Measurements from ENCODE around the gene PRKG1.

The PRKG1 gene

GRCh38 chr10:51501396-51501795 lies 427.1 kb downstream of the PRKG1 start:
- no peak for TF ChIP-seq CTCF (conservative IDR thresholded peaks at IDR 0.05; ENCODE audit: low read depth)
- DNase-seq (ENCODE audit: low spot score), result no peak
- ChIA-PET CTCF (no interaction called here), POLR2A (ENCODE audit: low non-redundant PET) (no interaction called here)
- no peak overlapping the region for H3K27ac ChIP-seq

GRCh38 chr10:51502124-51502523 lies 427.8 kb downstream of the PRKG1 start:
- ChIA-PET POLR2A (ENCODE audit: low non-redundant PET) (no interaction called here), CTCF (no interaction called here)
- DNase-seq (ENCODE audit: low spot score), result no peak
- TF ChIP-seq CTCF (conservative IDR thresholded peaks at IDR 0.05; ENCODE audit: low read depth), result no peak
- no peak overlapping the region for H3K27ac ChIP-seq

- H3K27ac ChIP-seq, result no peak overlapping the region
- ChIA-PET CTCF (no interaction called here), POLR2A (ENCODE audit: low non-redundant PET) (no interaction called here)
- TF ChIP-seq CTCF (conservative IDR thresholded peaks at IDR 0.05; ENCODE audit: low read depth), result no peak
- no peak for DNase-seq (ENCODE audit: low spot score)
Measured at GRCh38 chr10:51503378-51503777, 429.1 kb downstream of the PRKG1 start.

DNA sequence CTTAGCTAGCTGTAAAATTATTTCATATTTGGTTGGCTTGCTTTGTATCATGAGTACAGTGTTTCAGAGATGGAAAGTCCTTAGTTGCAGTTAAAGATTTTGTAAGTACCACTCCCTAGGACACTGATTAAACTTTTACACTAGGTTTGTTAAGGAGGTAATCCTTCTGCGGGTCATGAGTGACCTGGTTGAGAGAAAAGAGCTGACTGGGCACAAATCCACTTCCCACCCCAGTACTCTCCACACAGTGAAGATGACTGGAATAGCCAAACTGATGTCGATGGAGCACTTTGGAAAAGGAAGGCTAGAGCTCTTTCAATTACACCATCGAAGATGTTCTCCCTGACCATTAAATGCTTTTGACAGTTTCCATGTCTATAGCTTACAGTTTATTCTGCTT lies 433.2 kb downstream of the PRKG1 start:
- TF ChIP-seq CTCF (conservative IDR thresholded peaks at IDR 0.05; ENCODE audit: low read depth), result no peak
- ChIA-PET CTCF (interaction anchor here (0.5 kb wide), 1 partner anchor 9 kb away, joined by 3 read pairs; no protein-coding TSS in a partner anchor), POLR2A (ENCODE audit: low non-redundant PET) (no interaction called here)
- no peak overlapping the region for H3K27ac ChIP-seq
- DNase-seq (ENCODE audit: low spot score), result no peak

DNA sequence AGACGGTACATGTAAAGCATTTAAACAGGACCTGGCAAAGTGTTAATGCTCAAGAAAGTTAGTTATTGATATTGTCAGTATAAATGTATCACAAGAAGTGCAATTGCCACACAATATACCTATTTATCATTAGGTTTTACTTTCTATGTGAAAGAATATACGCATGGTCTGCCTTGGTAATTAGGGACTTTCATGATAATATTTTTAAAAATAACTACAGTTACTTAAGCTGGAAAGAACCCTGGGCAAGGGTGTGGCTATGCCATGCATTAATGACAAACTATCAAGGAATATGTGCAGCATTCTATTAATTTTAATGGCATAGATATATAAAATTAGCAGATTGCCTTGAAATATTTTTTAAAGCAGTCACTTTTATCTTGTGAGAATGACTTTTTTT lies 433.9 kb downstream of the PRKG1 start:
- H3K27ac ChIP-seq, result no peak overlapping the region
- ChIA-PET POLR2A (ENCODE audit: low non-redundant PET) (no interaction called here), CTCF (no interaction called here)
- DNase-seq (ENCODE audit: low spot score), result no peak
- no peak for TF ChIP-seq CTCF (conservative IDR thresholded peaks at IDR 0.05; ENCODE audit: low read depth)

DNA sequence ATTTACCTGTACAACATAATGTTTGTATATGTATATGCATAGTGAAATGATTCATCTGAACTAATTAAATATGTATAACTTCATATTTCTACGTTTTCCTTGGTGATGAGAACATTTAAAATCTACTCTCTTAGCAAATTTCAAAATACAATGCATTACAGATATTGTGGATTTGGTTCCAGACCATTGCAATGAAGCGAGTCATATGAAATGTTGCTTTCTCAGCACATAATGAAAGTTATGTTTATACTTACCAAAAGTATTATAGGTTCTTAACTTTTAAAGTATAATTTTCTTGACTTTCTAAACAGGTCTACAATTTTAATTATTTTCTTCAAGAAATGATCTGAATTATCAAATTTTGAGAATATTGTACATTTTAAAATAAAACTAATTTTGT lies 435.9 kb downstream of the PRKG1 start:
- CTCF ChIA-PET, result no interaction called here
- H3K27ac ChIP-seq, result no peak overlapping the region
- no peak for TF ChIP-seq CTCF (conservative IDR thresholded peaks at IDR 0.05; ENCODE audit: low read depth)
- POLR2A ChIA-PET (ENCODE audit: low non-redundant PET), result no interaction called here
- DNase-seq (ENCODE audit: low spot score), result no peak

- CTCF ChIA-PET, result no interaction called here
- POLR2A ChIA-PET (ENCODE audit: low non-redundant PET), result no interaction called here
- no peak for TF ChIP-seq CTCF (conservative IDR thresholded peaks at IDR 0.05; ENCODE audit: low read depth)
- no peak overlapping the region for H3K27ac ChIP-seq
- DNase-seq (ENCODE audit: low spot score), result no peak
Measured at GRCh38 chr10:51521605-51522004, 447.3 kb downstream of the PRKG1 start.
